ACHN (cell line): ENCODE measurements around the gene PTCH2.
"Not testable (repeated sequence)": the region's sequence is repeated elsewhere in the genome, so short reads cannot be mapped to it uniquely, and the experiment has no call there.

Experiments used
- DNase-seq: peaks from one replicate; pipeline ENCODE4 v3.0.0-alpha.2; 2015
- in situ Hi-C: cut with HindIII; loops from 2 replicates; pipeline ENCODE4 v1.10.0; 2017; ENCODE audit warnings: low sequenced_read_pairs, low pct_ligation_motif_present, low pct_unique_long_range_greater_than_20kb

The PTCH2 gene

GRCh38 chr1:44807364-44808062 lies 35.5 kb downstream of the PTCH2 start:
- in situ Hi-C loops = no loop called here

DNA sequence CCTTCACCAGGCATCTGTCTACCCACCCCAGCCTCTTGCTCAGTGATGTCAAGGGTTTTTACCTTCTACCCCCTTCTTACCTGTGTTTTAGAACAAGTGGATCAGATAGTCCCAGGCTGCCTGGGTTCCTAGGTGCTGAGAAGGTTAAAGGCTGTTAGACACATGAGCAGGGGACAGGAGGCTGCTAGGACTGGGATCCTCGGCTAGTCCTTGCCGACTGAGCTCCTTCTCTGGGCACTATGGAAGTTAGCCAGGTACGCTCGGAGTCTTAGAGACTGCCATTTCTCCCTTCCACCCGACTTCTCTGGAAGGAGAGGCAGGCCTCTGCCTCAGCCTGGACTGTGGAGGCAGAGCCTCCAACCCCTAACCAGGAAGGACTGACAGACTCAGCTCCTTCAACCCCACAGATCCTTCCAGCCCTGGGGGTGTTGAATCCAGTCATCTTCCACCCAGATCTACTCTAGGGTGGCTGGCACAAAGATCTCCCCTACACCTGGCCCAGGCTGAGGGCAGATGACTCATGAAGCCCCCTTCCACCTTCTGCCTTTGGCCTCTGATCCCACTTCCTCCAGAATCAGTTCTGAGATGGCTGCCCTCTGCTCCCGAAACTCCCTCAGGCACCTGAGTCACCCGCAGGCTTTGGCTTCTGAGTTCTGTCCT lies 36.2 kb downstream of the PTCH2 start, which contains the start of gene DYNLT4:
DYNLT4 (minus strand) TSS at position 648 of the 660 bp plus-strand sequence. CDS start 683 bp downstream, outside the sequence.
- no peak for DNase-seq
- in situ Hi-C loops = no loop called here

More at GRCh38 chr1:44807364-44808062, 35.5 kb downstream of the PTCH2 start:
- peak; percentile 97 for DNase-seq

- in situ Hi-C loops = no loop called here
- no peak for DNase-seq
These were observed 36.9 kb downstream of the PTCH2 start for GRCh38 chr1:44806025-44806703.

DNA sequence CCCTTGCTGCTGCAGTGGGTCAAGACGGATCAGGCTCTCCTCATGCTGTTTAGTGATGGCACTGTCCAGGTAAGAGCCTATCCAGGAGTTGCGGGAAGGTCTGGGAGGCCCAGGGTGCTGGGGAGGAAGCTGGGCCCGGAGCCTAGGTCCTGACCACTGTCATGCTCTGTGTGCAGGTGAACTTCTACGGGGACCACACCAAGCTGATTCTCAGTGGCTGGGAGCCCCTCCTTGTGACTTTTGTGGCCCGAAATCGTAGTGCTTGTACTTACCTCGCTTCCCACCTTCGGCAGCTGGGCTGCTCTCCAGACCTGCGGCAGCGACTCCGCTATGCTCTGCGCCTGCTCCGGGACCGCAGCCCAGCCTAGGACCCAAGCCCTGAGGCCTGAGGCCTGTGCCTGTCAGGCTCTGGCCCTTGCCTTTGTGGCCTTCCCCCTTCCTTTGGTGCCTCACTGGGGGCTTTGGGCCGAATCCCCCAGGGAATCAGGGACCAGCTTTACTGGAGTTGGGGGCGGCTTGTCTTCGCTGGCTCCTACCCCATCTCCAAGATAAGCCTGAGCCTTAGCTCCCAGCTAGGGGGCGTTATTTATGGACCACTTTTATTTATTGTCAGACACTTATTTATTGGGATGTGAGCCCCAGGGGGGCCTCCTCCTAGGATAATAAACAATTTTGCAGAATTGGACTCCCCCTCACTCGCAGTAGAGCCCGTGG lies 37.6 kb downstream of the PTCH2 start:
- DNase-seq = no peak
- in situ Hi-C loops = no loop called here

DNA sequence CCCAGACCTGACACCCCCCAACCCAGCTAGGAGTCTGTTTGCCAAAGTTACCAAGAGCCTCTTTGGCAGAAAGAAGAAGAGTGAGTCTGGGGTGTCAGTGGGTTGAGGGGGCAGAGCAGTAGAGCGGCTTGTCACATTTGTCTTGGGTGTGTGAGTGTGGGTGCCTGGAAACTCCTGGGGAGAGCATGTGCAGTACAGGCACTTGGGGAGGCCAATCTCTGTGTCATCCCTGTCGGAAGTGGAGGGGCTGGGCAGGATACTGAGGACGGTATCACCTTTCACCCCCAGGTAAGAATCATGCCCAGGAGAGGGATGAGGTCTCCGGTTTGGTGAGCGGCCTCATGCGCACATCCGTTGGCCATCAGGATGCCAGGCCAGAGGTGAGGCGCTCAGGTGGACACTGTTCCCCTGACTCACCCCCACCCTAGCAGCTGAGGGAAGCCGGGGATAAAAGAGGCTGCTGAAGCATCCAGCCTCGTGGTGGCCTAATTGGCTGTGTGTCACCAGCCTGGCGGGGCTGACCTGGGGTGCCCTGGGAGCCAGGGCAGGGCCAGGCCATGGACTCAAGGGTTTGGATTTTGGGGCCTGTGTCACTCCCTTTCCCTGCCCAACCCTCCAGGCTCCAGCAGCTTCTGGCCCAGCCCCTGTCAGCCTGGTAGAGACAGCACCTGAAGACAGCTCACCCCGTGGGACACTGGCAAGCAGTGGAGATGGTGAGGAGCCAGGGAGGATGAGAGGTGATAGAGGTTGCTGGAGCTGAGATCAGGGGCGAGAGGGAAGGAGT lies 39.5 kb downstream of the PTCH2 start:
- DNase-seq = no peak
- in situ Hi-C loops = no loop called here

DNA sequence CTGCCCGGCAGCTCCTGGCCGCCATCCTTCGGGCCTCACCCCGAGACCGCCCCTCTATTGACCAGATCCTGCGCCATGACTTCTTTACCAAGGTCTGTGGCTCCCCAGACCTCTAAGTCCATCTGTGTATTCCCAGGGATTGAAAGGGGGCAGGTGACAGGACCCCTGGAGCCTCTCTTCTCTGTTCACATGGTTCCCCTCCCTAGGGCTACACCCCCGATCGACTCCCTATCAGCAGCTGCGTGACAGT lies 40.1 kb downstream of the PTCH2 start:
- no peak for DNase-seq
- in situ Hi-C loops = no loop called here

GRCh38 chr1:44802306-44803061 lies 40.6 kb downstream of the PTCH2 start:
- no peak for DNase-seq
- in situ Hi-C loops = no loop called here

DNA sequence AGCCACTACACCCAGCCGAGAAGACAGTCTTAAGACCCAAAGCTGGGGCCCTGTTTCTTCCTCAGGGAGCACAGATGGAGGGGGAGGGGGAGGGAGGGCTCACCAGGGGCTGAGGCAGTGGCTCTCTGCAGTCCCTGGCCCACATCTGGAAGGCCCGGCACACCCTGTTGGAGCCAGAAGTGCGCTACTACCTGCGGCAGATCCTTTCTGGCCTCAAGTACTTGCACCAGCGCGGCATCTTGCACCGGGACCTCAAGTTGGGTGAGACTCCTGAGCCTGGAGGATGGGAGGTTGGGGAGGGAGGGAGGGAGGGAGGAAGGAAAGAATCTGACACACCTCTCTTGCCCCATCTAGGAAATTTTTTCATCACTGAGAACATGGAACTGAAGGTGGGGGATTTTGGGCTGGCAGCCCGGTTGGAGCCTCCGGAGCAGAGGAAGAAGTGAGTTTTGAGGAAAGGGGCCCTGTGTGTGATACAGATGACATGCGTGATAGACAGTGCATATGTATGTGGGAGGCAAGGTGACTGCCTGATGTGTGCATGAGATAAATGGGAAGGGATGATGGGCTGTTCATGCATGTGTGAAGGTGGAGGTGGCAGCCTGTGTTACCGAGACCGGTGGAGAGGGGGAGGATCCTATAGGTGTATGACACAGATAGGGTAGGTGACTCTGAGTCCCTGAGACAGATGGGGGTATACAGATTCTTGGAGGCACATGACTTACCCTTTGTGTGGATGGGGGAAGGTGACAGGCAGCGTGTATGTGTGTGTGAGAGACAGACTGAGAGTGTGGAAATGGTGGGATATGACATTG lies 41.4 kb downstream of the PTCH2 start:
- in situ Hi-C loops = no loop called here
- no peak for DNase-seq

DNA sequence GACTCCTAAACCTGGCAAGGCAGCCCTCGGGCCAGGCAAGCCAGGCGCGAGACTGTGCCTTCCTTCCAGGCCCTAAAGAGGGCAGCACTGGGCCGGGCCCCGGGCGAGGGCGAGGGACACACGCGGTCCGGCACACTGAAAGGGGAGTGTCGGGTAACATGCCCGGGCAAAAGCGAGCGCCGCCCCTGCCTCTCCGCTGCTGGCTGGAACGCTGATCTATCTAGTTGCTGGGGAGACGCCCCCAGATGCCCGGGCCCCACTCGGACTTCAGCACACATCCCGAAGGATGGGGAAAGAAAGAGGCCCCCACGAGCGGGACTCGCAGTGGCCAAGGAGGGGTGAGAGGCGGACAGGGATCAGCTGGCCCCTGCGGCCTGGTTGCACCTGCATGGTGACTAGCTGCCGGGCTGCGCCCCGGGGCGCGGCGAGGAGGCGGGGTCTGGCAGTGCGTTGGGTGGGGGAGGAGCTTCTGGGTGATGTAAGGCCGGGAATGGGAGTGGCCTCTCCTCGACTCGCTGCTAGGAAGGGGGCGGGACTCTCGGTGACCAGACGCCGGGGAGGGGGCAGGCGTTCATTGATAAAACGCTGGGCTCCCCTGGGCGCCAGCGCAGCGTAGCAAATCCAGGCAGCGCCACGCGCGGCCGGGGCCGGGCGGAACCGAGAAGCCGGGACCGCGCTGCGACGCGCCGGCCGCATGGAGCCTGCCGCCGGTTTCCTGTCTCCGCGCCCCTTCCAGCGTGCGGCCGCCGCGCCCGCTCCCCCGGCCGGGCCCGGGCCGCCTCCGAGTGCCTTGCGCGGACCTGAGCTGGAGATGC lies 43.1 kb downstream of the PTCH2 start, which contains the start of gene PLK3:
PLK3 (plus strand) TSS at position 608 of the 815 bp plus-strand sequence; CDS start at position 695, 87 bp downstream.
- in situ Hi-C loops = no loop called here
- DNase-seq = peak; percentile 93

- in situ Hi-C loops = no loop called here
- no peak for DNase-seq
These were observed 44.3 kb downstream of the PTCH2 start for GRCh38 chr1:44798481-44799365.

DNA sequence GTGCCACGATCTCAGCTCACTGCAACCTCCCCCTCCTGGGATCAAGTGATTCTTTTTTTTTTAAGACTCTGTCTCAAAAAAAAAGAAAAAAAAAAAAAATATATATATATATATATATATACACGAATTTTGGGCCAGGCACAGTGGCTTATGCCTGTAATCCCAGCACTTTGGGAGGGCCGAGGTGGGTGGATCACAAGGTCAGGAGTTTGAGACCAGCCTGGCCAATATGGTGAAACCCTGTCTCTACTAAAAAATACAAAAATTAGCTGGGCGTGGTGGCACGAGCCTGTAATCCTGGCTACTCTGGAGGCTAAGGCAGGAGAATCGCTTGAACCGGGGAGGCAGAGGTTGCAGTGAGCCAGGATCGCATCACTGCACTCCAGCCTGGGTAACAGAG lies 45.2 kb downstream of the PTCH2 start:
- in situ Hi-C loops, DNase-seq: not testable (repeated sequence)

GRCh38 chr1:44792736-44793502 lies 50.1 kb downstream of the PTCH2 start:
- no peak for DNase-seq
- in situ Hi-C loops = no loop called here

- DNase-seq = no peak
These were observed 51.9 kb downstream of the PTCH2 start for GRCh38 chr1:44790968-44791801.

More at GRCh38 chr1:44790968-44791801, 51.9 kb downstream of the PTCH2 start:
- in situ Hi-C loops = no loop called here
